Activated T-cell treated with anti-CD3 and anti-CD28 coated beads for 4 hours (primary cell): Measurements from ENCODE around the gene LIPC.
A peak's percentile ranks its signal among the peaks of the same experiment; 100 is the strongest.

Source experiments
- DNase-seq: peaks from one replicate; pipeline ENCODE4 v3.0.0-alpha.2; 2020

Gene LIPC

GRCh38 chr15:58407236-58407775 lies 24.5 kb upstream of the LIPC start:
- DNase-seq: no peak

- no peak for DNase-seq
These were observed 24.0 kb upstream of the LIPC start for GRCh38 chr15:58407778-58408177.

- DNase-seq: no peak
These were observed 21.9 kb upstream of the LIPC start for GRCh38 chr15:58409861-58410260.

GRCh38 chr15:58410353-58410752 lies 21.4 kb upstream of the LIPC start:
- DNase-seq: peak; percentile 21

- DNase-seq: no peak
These were observed 18.5 kb upstream of the LIPC start for GRCh38 chr15:58413253-58413652.

- DNase-seq: no peak
These were observed 16.2 kb upstream of the LIPC start for GRCh38 chr15:58415636-58416035.

- no peak for DNase-seq
These were observed 14.8 kb upstream of the LIPC start for GRCh38 chr15:58416963-58417362.

GRCh38 chr15:58418135-58418534 lies 13.7 kb upstream of the LIPC start:
- no peak for DNase-seq

- DNase-seq: no peak
These were observed 11.8 kb upstream of the LIPC start for GRCh38 chr15:58419803-58420524.

GRCh38 chr15:58420579-58421043 lies 11.2 kb upstream of the LIPC start:
- DNase-seq: no peak

GRCh38 chr15:58423205-58423604 lies 8.6 kb upstream of the LIPC start:
- no peak for DNase-seq

GRCh38 chr15:58423831-58424608 lies 7.8 kb upstream of the LIPC start:
- no peak for DNase-seq

GRCh38 chr15:58424722-58425121 lies 7.1 kb upstream of the LIPC start:
- DNase-seq: no peak

GRCh38 chr15:58425185-58425584 lies 6.6 kb upstream of the LIPC start:
- DNase-seq: no peak

GRCh38 chr15:58425834-58426233 lies 6.0 kb upstream of the LIPC start:
- DNase-seq: no peak

- DNase-seq: no peak
These were observed 5.3 kb upstream of the LIPC start for GRCh38 chr15:58426501-58426900.

GRCh38 chr15:58427987-58428386 lies 3.8 kb upstream of the LIPC start:
- no peak for DNase-seq

GRCh38 chr15:58430224-58430787 lies 1.5 kb upstream of the LIPC start:
- DNase-seq: no peak

- no peak for DNase-seq
These were observed 610 bp downstream of the LIPC start for GRCh38 chr15:58432401-58432800.

GRCh38 chr15:58433597-58434333 lies 2.0 kb downstream of the LIPC start:
- DNase-seq: no peak

- no peak for DNase-seq
These were observed 2.6 kb downstream of the LIPC start for GRCh38 chr15:58434334-58434875.

GRCh38 chr15:58436552-58436951 lies 4.8 kb downstream of the LIPC start:
- no peak for DNase-seq
